HG02588 (cell line): ENCODE measurements around the gene MRGPRD.

Source experiments
- ATAC-seq: cut with Tn5 transposase; IDR thresholded peaks from one replicate; pipeline ENCODE4 v1.9.1; 2021; ENCODE audit warnings: mild to moderate bottlenecking, moderate library complexity; ENCODE audit not compliant: unreplicated experiment

Gene MRGPRD

GRCh38 chr11:68980776-68981065, at the start of gene MRGPRD:
Gene MRGPRD, minus strand, starts transcription at chr11:68980986. Its CDS starts 0 bp downstream, at chr11:68980986.
- no peak for ATAC-seq

GRCh38 chr11:69030301-69030700, 49.5 kb upstream of the MRGPRD start:
- no peak for ATAC-seq

GRCh38 chr11:69027704-69028372, 47.1 kb upstream of the MRGPRD start:
- ATAC-seq: no peak

- ATAC-seq: no peak
Observed at GRCh38 chr11:69024509-69024908, 43.7 kb upstream of the MRGPRD start.

- no peak for ATAC-seq
Observed at GRCh38 chr11:69022260-69022659, 41.5 kb upstream of the MRGPRD start.

GRCh38 chr11:69018924-69019323, 38.1 kb upstream of the MRGPRD start:
- ATAC-seq: no peak

GRCh38 chr11:69017951-69018350, 37.2 kb upstream of the MRGPRD start:
- ATAC-seq: no peak

GRCh38 chr11:69014898-69015549, 34.2 kb upstream of the MRGPRD start:
- no peak for ATAC-seq

GRCh38 chr11:69014084-69014851, 33.5 kb upstream of the MRGPRD start:
- ATAC-seq: no peak

- ATAC-seq: no peak
Observed at GRCh38 chr11:69013009-69013951, 32.5 kb upstream of the MRGPRD start, which contains the start of gene MRGPRF. Gene MRGPRF, minus strand, starts transcription at chr11:69013246. Its CDS starts 3,345 bp downstream, at chr11:69009901.

- ATAC-seq: no peak
Observed at GRCh38 chr11:69012092-69013008, 31.6 kb upstream of the MRGPRD start.

GRCh38 chr11:69011624-69012091, 30.9 kb upstream of the MRGPRD start:
- no peak for ATAC-seq

GRCh38 chr11:69010964-69011623, 30.3 kb upstream of the MRGPRD start:
- ATAC-seq: no peak

GRCh38 chr11:69010361-69010891, 29.6 kb upstream of the MRGPRD start:
- no peak for ATAC-seq

GRCh38 chr11:69009441-69010211, 28.8 kb upstream of the MRGPRD start:
- ATAC-seq: no peak

GRCh38 chr11:69008737-69009440, 28.1 kb upstream of the MRGPRD start:
- no peak for ATAC-seq

- no peak for ATAC-seq
Observed at GRCh38 chr11:69007975-69008381, 27.2 kb upstream of the MRGPRD start.
